K562 (cell line): ENCODE measurements around the gene CHCHD4. TPM values are rescaled to one million over a fixed set of nuclear protein-coding genes. Genes with fewer than 3 reads are reported as not detected.

Experiments used
- CEBPB ChIP-seq: fragments of 450-650 bp; IDR thresholded peaks from 2 replicates; pipeline ENCODE4 v1.6.1; 2016; ENCODE audit warnings: missing genetic modification characterization, missing compliant biosample characterization
- EGR1 ChIP-seq: fragments of 450-650 bp; conservative IDR thresholded peaks from 2 replicates; pipeline ENCODE4 v1.6.1; 2017; ENCODE audit warnings: mild to moderate bottlenecking
- HDAC3 ChIP-seq: fragments of 450-650 bp; IDR thresholded peaks from 2 replicates; pipeline ENCODE4 v1.6.1; 2018; ENCODE audit warnings: borderline replicate concordance, mild to moderate bottlenecking, moderate library complexity; ENCODE audit not compliant: partially characterized antibody
- HNRNPUL1 ChIP-seq: fragments of 200-400 bp; formaldehyde crosslinking; IDR thresholded peaks from 2 replicates; pipeline ENCODE4 v1.6.1; 2017; ENCODE audit warnings: low read length
- RBBP5 ChIP-seq: fragments of 200-600 bp; sonication (generic); IDR thresholded peaks from 2 replicates; pipeline ENCODE4 v1.6.1; 2012; ENCODE audit warnings: borderline replicate concordance, mild to moderate bottlenecking, low read length, control low read depth, inconsistent platforms; ENCODE audit not compliant: insufficient read depth, poor library complexity, severe bottlenecking
- RBM14 ChIP-seq: fragments of 200-400 bp; formaldehyde crosslinking; IDR thresholded peaks from 2 replicates; pipeline ENCODE4 v1.6.1; 2018; ENCODE audit warnings: low read depth, mild to moderate bottlenecking, low read length, moderate library complexity, borderline replicate concordance; ENCODE audit not compliant: insufficient read depth
- SMAD4 ChIP-seq: fragments of 250-450 bp; sonication (Bioruptor Pico); conservative IDR thresholded peaks from 2 replicates; pipeline ENCODE4 v1.8.0; 2021; ENCODE audit warnings: inconsistent platforms, mild to moderate bottlenecking, moderate library complexity
- polyA plus RNA-seq, 8 experiments: library from polyadenylated mRNA; depleted of rRNA in 4 of 8; stranded (reverse) in 5 of 8; unstranded in 3 of 8; fragments of >200 nt; fragmentation: Nextera tagmentation in 2 of 8; fragmentation: Illumina TruSeq in 1 of 8; extraction: Ambion mirVana in 2 of 8; extraction: Trizol in 1 of 8; gene quantifications; 2 replicates each; pipeline versions ENCODE4 v1.2.1 to v1.2.3, GENCODE V29; 2011 to 2014; ENCODE audit warnings: inconsistent platforms in 1 of 8, missing spikeins in 1 of 8
- total RNA-seq, 7 experiments: library from RNA; depleted of rRNA in 6 of 7; stranded (reverse); fragments of >200 nt in 6 of 7; fragmentation: Illumina TruSeq in 2 of 7; extraction: Trizol in 2 of 7; gene quantifications; 2 replicates each; pipeline versions ENCODE4 v1.2.1 to v1.2.3, GENCODE V29; 2011 to 2021; ENCODE audit warnings: low replicate concordance in 1 of 7
- TF ChIP-seq, protein P1 (sequence below), 3 experiments: fragments of 200-800 bp in 1 of 3; fragments of 250-450 bp in 1 of 3; fragments of 450-650 bp in 1 of 3; sonication (Bioruptor Pico) in 1 of 3; sonication (Bioruptor generic) in 1 of 3; formaldehyde crosslinking in 1 of 3; IDR thresholded peaks; 2 replicates each; pipeline versions ENCODE4 v1.6.1 to v1.8.0; 2016 to 2022; ENCODE audit warnings: mild to moderate bottlenecking in 2 of 3, missing genetic modification characterization in 2 of 3, missing compliant biosample characterization in 1 of 3, moderate library complexity in 1 of 3
- TF ChIP-seq, protein P2 (sequence below): fragments of 250-450 bp; sonication (Bioruptor Pico); IDR thresholded peaks from 2 replicates; pipeline ENCODE4 v1.5.0; 2021; ENCODE audit warnings: mild to moderate bottlenecking, moderate library complexity
- TF ChIP-seq, protein P3 (sequence below), 2 experiments: IDR thresholded peaks; 2 replicates each; pipeline ENCODE4 v1.6.1; 2011; ENCODE audit warnings: borderline replicate concordance in 1 of 2, control low read depth in 1 of 2, low read depth in 1 of 2, low read length in 1 of 2, mild to moderate bottlenecking in 1 of 2, mixed read lengths in 1 of 2, moderate library complexity in 1 of 2; ENCODE audit not compliant: insufficient read depth in 1 of 2, insufficient read length in 1 of 2, poor library complexity in 1 of 2, severe bottlenecking in 1 of 2; ENCODE audit errors: extremely low read depth in 1 of 2
- TF ChIP-seq, protein P4 (sequence below): fragments of 250-450 bp; sonication (Bioruptor Pico); IDR thresholded peaks from 2 replicates; pipeline ENCODE4 v1.8.0; 2022; ENCODE audit warnings: moderate library complexity, mild to moderate bottlenecking, inconsistent platforms
- TF ChIP-seq, protein P5 (sequence below): fragments of 450-650 bp; formaldehyde crosslinking; IDR thresholded peaks from 2 replicates; pipeline ENCODE4 v1.4.0; 2022; ENCODE audit warnings: mild to moderate bottlenecking, moderate library complexity

The CHCHD4 gene
- total and polyA plus RNA-seq, 9 of the 15 experiments (the other 6 are each of a cell fraction or from before 2014, with no cell fraction given), result 55.4 to 225 (median 77.2) TPM

DNA sequence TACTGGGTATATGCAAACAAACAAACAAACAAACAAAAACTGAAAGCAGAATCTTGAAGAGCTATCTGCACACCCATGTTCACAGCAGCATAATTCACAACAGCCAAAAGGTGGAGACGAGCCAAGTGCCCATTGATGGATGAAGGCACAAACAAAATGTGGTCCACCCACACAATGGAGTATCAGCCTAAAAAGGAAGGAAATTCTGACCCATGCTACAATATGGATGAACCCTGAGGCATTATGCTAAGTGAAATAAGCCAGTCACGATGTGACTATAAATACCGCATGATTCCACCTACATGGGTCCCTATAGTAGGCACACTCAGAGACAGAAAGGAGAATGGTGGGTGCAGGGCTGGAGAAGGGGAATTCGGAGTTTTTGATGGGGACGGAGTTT is 29.6 kb upstream of the CHCHD4 start (continued):
- TF ChIP-seq, protein P1, sequence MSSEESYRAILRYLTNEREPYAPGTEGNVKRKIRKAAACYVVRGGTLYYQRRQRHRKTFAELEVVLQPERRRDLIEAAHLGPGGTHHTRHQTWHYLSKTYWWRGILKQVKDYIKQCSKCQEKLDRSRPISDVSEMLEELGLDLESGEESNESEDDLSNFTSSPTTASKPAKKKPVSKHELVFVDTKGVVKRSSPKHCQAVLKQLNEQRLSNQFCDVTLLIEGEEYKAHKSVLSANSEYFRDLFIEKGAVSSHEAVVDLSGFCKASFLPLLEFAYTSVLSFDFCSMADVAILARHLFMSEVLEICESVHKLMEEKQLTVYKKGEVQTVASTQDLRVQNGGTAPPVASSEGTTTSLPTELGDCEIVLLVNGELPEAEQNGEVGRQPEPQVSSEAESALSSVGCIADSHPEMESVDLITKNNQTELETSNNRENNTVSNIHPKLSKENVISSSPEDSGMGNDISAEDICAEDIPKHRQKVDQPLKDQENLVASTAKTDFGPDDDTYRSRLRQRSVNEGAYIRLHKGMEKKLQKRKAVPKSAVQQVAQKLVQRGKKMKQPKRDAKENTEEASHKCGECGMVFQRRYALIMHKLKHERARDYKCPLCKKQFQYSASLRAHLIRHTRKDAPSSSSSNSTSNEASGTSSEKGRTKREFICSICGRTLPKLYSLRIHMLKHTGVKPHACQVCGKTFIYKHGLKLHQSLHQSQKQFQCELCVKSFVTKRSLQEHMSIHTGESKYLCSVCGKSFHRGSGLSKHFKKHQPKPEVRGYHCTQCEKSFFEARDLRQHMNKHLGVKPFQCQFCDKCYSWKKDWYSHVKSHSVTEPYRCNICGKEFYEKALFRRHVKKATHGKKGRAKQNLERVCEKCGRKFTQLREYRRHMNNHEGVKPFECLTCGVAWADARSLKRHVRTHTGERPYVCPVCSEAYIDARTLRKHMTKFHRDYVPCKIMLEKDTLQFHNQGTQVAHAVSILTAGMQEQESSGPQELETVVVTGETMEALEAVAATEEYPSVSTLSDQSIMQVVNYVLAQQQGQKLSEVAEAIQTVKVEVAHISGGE (CRISPR knock-in tag; IDR thresholded peaks at IDR 0.05), result no peak
- no peak for TF ChIP-seq RBBP5
- TF ChIP-seq, protein P2, sequence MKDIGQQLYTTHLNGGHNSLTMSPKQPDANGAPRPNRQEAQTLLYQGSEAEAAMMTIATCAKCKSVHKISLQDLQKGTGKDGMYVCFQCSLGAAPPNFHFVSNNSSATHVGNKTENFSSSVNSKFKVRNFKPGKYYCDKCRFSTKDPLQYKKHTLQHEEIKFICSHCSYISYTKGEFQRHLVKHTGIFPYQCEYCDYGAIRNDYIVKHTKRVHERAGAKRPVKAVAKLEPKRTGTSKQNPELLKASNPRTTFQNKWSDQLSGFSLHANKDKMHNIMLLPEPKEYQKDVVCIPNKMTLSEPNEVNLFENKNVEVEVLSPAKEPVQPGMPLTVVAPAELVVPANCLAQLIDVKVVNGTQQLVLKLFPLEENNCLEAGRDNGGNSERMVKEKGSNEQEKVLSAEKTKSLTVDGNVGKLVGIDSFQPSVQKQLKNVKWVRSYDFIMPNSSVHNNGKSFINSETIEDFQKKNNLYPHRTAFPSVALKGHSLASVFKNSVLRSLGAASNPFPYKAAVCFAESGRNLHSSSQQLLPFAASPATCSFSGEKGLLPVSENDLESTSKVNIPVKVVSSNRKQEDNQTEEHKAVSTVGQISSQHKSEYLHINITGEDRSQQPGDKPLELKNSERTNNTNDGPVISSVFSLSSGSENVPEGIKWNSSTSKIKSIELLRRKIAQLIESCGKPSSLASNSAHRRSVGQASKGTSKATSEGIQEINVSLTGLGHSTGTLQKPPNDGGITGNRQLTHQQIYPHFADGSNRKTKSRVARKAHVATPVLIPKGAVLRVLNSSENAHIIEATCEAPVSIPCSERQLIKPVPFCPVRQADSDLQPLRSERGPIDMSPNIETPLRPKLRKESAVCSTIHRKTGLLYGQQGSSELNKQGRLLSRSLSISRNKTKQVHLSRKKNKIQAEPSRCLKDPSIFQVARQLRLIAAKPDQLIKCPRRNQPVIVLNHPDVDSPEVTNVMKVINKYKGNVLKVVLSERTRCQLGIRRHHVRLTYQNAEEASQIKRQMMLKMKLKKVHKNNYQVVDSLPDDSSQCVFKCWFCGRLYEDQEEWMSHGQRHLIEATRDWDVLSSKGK (CRISPR knock-in tag), result no peak
- TF ChIP-seq, protein P3, sequence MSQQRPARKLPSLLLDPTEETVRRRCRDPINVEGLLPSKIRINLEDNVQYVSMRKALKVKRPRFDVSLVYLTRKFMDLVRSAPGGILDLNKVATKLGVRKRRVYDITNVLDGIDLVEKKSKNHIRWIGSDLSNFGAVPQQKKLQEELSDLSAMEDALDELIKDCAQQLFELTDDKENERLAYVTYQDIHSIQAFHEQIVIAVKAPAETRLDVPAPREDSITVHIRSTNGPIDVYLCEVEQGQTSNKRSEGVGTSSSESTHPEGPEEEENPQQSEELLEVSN (IDR thresholded peaks at IDR 0.05; ENCODE audit: borderline replicate concordance in 1 of 2, extremely low read depth in 1 of 2, insufficient read depth in 1 of 2, insufficient read length in 1 of 2, low read depth in 1 of 2, low read length in 1 of 2, poor library complexity in 1 of 2, severe bottlenecking in 1 of 2), result no peak
- TF ChIP-seq CEBPB (tag), result no peak
- TF ChIP-seq, protein P4, sequence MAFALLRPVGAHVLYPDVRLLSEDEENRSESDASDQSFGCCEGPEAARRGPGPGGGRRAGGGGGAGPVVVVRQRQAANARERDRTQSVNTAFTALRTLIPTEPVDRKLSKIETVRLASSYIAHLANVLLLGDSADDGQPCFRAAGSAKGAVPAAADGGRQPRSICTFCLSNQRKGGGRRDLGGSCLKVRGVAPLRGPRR, result no peak
- TF ChIP-seq HNRNPUL1, result no peak
- no peak for TF ChIP-seq RBM14
- TF ChIP-seq, protein P5, sequence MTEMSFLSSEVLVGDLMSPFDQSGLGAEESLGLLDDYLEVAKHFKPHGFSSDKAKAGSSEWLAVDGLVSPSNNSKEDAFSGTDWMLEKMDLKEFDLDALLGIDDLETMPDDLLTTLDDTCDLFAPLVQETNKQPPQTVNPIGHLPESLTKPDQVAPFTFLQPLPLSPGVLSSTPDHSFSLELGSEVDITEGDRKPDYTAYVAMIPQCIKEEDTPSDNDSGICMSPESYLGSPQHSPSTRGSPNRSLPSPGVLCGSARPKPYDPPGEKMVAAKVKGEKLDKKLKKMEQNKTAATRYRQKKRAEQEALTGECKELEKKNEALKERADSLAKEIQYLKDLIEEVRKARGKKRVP (CRISPR knock-in tag), result no peak
- TF ChIP-seq HDAC3, result no peak
- TF ChIP-seq EGR1, result no peak
- no peak for TF ChIP-seq SMAD4 (CRISPR knock-in tag)
